ENCODE results near the gene SUSD1. TPM values are rescaled to one million over a fixed set of nuclear protein-coding genes. Genes with fewer than 3 reads are reported as not detected.

SUSD1 gene
- total and polyA plus RNA-seq, 9 of the 15 experiments (the other 6 are each of a cell fraction or from before 2014, with no cell fraction given), result 10.9 to 44.4 (median 36.1) TPM

DNA sequence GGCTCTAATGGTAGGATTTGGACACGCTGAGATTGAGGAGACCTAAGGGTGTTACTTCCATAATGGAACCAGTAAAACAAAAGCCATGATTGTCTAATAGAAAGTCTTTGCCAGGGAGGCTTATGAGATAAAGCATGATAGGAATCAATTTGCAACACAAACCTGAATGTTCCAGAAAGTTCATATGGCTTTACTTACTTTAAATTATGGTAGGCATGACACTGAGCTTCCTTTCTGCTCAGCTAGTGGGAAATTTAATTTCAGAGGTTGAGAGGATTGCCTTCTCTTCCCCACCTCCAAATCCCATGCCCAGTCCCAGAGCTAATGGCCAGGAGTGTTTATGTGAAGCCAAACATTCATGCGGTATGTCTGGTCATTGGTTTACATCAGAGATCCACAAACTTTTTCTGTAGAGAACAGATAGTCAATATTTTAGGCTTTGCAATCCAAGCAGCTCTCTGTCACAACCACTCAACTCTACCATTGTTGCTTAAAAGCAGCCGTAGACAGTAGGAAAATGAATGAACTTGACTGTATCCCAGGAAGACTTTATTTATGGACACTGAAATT lies 164.0 kb downstream of the SUSD1 start:
- Histone ChIP-seq H3K27me3 (ENCODE audit: control insufficient read depth in 2 of 2, insufficient read depth in 2 of 2, low read length in 2 of 2) (no peaks in the 10 kb centered on the region), H3K9ac (ENCODE audit: insufficient read depth in 1 of 2, low read depth in 2 of 2, low read length in 2 of 2) (no peak overlapping the region), H3K36me3 (ENCODE audit: control insufficient read depth, insufficient read depth, low read length) (no peaks in the 10 kb centered on the region), H3K4me2 (ENCODE audit: insufficient read depth, low read length) (no peak overlapping the region), H3K79me2 (ENCODE audit: control insufficient read depth, insufficient read depth, low read length) (no peaks in the 10 kb centered on the region), H3K9me1 (ENCODE audit: control insufficient read depth, insufficient read depth, low read length) (no peaks in the 10 kb centered on the region), H3K4me1 (replicated peaks in 1 of 2; ENCODE audit: control insufficient read depth in 2 of 2, insufficient read depth in 2 of 2, low read length in 2 of 2) (peaks cover 4 to 26% of the 10 kb centered on the region in 2 experiments; a peak in 4 of 5 replicates), H3K4me3 (no peak overlapping the region), H3K9me3 (replicated peaks; ENCODE audit: control insufficient read depth, insufficient read depth, low read depth, low read length) (no peaks in the 10 kb centered on the region), H3K27ac (ENCODE audit: extremely low read depth, low read depth, low read length) (no peak overlapping the region), H4K20me1 (replicated peaks; ENCODE audit: control insufficient read depth, insufficient read depth, low read length) (no peaks in the 10 kb centered on the region), H2AFZ (ENCODE audit: low read depth, low read length) (no peak overlapping the region)
- no TSS peak for BruUV-seq (replicated peaks)
- ChIA-PET POLR2A (interaction anchor here (1.2 to 2.5 kb wide), 2 partner anchors 9 to 17 kb away, joined by 5 to 9 read pairs; no protein-coding TSS in a partner anchor), CTCF (ENCODE audit: low intra/inter-chr PET ratio) (no interaction called here)
- TF ChIP-seq RBM39 (optimal IDR thresholded peaks at IDR 0.05; ENCODE audit: low read depth, low read length) (no peak), KDM1A (IDR thresholded peaks at IDR 0.05) (no peak)
- no peak for ATAC-seq
- in situ Hi-C loops (cut with MboI), result no loop called here
- 72% methylated on average over 3 of the region's 3 CpGs for WGBS (ENCODE audit: insufficient coverage, low coverage, missing lambda C conversion rate)
- FAIRE-seq, result no peak
- intact Hi-C loops (cut with micrococcal nuclease), result no loop called here
- no peak for DNase-seq (ENCODE audit: extremely low read depth in 1 of 4, low spot score in 3 of 4)

DNA sequence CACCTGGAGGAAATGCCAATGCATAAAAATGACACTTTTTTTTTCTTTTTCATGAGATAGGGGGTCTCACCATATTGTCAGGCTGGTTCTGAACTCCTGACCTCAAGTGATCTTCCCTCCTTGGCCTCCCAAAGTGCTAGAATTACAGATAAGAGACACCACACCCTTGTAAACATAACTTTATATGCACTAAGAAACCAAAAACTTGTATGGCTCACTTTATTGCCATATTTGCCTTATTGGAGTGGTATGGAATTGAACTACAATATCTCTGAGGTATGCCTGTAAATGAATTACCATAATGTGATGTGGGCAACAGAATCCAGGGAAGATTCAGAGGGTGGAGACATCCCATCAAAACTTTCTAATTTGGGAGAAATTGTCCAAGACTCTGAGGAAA lies 164.6 kb downstream of the SUSD1 start:
- POLR2A ChIA-PET, result interaction anchor here (2.5 kb wide), 1 partner anchor 16 kb away, joined by 9 read pairs; no protein-coding TSS in a partner anchor
- no peak overlapping the region for H3K4me2 ChIP-seq (ENCODE audit: insufficient read depth, low read length)
- H3K4me3 ChIP-seq, result no peak overlapping the region
- ATAC-seq, result no peak
- no peaks in the 10 kb centered on the region for H3K9me3 ChIP-seq (replicated peaks; ENCODE audit: control insufficient read depth, insufficient read depth, low read depth, low read length)
- no peak for FAIRE-seq
- H3K27ac ChIP-seq (ENCODE audit: extremely low read depth, low read depth, low read length), result no peak overlapping the region
- no peak for DNase-seq (ENCODE audit: extremely low read depth in 1 of 4, low spot score in 3 of 4)
- no peaks in the 10 kb centered on the region for H3K27me3 ChIP-seq (ENCODE audit: control insufficient read depth in 2 of 2, insufficient read depth in 2 of 2, low read length in 2 of 2)
- in situ Hi-C loops (cut with MboI) (no loop called here), intact Hi-C loops (cut with micrococcal nuclease) (no loop called here)
- H4K20me1 ChIP-seq (replicated peaks; ENCODE audit: control insufficient read depth, insufficient read depth, low read length), result no peaks in the 10 kb centered on the region
- no peak overlapping the region for H2AFZ ChIP-seq (ENCODE audit: low read depth, low read length)
- no TSS peak for BruUV-seq (replicated peaks)
- H3K79me2 ChIP-seq (ENCODE audit: control insufficient read depth, insufficient read depth, low read length), result no peaks in the 10 kb centered on the region
- no peaks in the 10 kb centered on the region for H3K36me3 ChIP-seq (ENCODE audit: control insufficient read depth, insufficient read depth, low read length)
- no peaks in the 10 kb centered on the region for H3K9me1 ChIP-seq (ENCODE audit: control insufficient read depth, insufficient read depth, low read length)
- TF ChIP-seq SMAD2 (IDR thresholded peaks at IDR 0.05; ENCODE audit: low read depth, low read length) (no peak), KLF10 (CRISPR knock-in tag; IDR thresholded peaks at IDR 0.05) (no peak)
- TF ChIP-seq, protein P1, sequence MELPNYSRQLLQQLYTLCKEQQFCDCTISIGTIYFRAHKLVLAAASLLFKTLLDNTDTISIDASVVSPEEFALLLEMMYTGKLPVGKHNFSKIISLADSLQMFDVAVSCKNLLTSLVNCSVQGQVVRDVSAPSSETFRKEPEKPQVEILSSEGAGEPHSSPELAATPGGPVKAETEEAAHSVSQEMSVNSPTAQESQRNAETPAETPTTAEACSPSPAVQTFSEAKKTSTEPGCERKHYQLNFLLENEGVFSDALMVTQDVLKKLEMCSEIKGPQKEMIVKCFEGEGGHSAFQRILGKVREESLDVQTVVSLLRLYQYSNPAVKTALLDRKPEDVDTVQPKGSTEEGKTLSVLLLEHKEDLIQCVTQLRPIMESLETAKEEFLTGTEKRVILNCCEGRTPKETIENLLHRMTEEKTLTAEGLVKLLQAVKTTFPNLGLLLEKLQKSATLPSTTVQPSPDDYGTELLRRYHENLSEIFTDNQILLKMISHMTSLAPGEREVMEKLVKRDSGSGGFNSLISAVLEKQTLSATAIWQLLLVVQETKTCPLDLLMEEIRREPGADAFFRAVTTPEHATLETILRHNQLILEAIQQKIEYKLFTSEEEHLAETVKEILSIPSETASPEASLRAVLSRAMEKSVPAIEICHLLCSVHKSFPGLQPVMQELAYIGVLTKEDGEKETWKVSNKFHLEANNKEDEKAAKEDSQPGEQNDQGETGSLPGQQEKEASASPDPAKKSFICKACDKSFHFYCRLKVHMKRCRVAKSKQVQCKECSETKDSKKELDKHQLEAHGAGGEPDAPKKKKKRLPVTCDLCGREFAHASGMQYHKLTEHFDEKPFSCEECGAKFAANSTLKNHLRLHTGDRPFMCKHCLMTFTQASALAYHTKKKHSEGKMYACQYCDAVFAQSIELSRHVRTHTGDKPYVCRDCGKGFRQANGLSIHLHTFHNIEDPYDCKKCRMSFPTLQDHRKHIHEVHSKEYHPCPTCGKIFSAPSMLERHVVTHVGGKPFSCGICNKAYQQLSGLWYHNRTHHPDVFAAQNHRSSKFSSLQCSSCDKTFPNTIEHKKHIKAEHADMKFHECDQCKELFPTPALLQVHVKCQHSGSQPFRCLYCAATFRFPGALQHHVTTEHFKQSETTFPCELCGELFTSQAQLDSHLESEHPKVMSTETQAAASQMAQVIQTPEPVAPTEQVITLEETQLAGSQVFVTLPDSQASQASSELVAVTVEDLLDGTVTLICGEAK (IDR thresholded peaks at IDR 0.05), result peak; percentile 54; the same call in 1 of the 2 replicates
- TF ChIP-seq, protein P1 (CRISPR knock-in tag; IDR thresholded peaks at IDR 0.05), result no peak
- CTCF ChIA-PET (ENCODE audit: low intra/inter-chr PET ratio), result no interaction called here
- H3K9ac ChIP-seq (ENCODE audit: insufficient read depth in 1 of 2, low read depth in 2 of 2, low read length in 2 of 2), result no peak overlapping the region
- peaks cover 4 to 26% of the 10 kb centered on the region in 2 experiments; a peak in 4 of 5 replicates for H3K4me1 ChIP-seq (replicated peaks in 1 of 2; ENCODE audit: control insufficient read depth in 2 of 2, insufficient read depth in 2 of 2, low read length in 2 of 2)

Data from K562 (cell line).